Inferior parietal cortex (tissue), 1 donor: ENCODE results near the gene ADPRHL1.

Experiments used
- DNase-seq: peaks from one replicate; pipeline ENCODE4 v3.0.0-alpha.2; 2016; ENCODE audit errors: extremely low spot score

The ADPRHL1 gene

GRCh38 chr13:113350065-113350937 lies 103.0 kb downstream of the ADPRHL1 start:
- no peak for DNase-seq
